CD4-positive, alpha-beta T cell (primary cell): ENCODE results near the gene PITPNM3. TPM values are rescaled to one million over a fixed set of nuclear protein-coding genes. Genes with fewer than 3 reads are reported as not detected.

Experiments
- ATAC-seq: fragments of 200-7000 bp; cut with Tn5 transposase; one replicate; pipeline ENCODE4 v1.10.0; 2022; ENCODE audit warnings: mild to moderate bottlenecking; ENCODE audit not compliant: poor library complexity
- CTCF ChIA-PET: fragments of 350-600 bp; sonication (Branson Sonifier 250); formaldehyde crosslinking; loops from one replicate; lab custom pipeline; 2021; ENCODE audit warnings: antibody characterized with exemption, inconsistent platforms; lab: Charles Lee
- POLR2A ChIA-PET: fragments of 350-600 bp; sonication (Branson Sonifier 250); formaldehyde crosslinking; loops from one replicate; lab custom pipeline; 2021; ENCODE audit warnings: antibody characterized with exemption, inconsistent platforms; lab: Charles Lee
- DNase-seq, 14 experiments: peaks; one replicate each; pipeline ENCODE4 v3.0.0-alpha.2; 2013 to 2020; ENCODE audit warnings: mixed read lengths in 2 of 14
- H3K27ac ChIP-seq, 2 donors: one replicate each; pipeline versions ENCODE4 v1.5.1 to v1.7.0; 2013; ENCODE audit warnings: low read length in 2 of 2, low read depth in 1 of 2, mild to moderate bottlenecking in 1 of 2
- H3K27me3 ChIP-seq, 2 experiments: 1 replicate in 1 of 2; 2 replicates in 1 of 2; pipeline versions ENCODE4 v1.6.1 to v1.7.0; 2013; ENCODE audit warnings: low read length in 2 of 2, control low read depth in 1 of 2, mild to moderate bottlenecking in 1 of 2, moderate library complexity in 1 of 2; ENCODE audit not compliant: insufficient read depth in 2 of 2, control insufficient read depth in 1 of 2
- H3K36me3 ChIP-seq: one replicate; pipeline ENCODE4 v1.6.1; 2013; ENCODE audit warnings: low read length, control low read depth; ENCODE audit not compliant: insufficient read depth
- H3K4me1 ChIP-seq: one replicate; pipeline ENCODE4 v1.6.1; 2013; ENCODE audit warnings: low read length, control low read depth; ENCODE audit not compliant: insufficient read depth
- H3K4me3 ChIP-seq: one replicate; pipeline ENCODE4 v1.5.1; 2013; ENCODE audit warnings: mild to moderate bottlenecking, low read length, moderate library complexity
- H3K9me3 ChIP-seq, 2 experiments: 1 replicate in 1 of 2; 2 replicates in 1 of 2; pipeline versions ENCODE4 v1.6.1 to v1.7.0; 2013; ENCODE audit warnings: low read length in 2 of 2, mild to moderate bottlenecking in 2 of 2, control low read depth in 1 of 2, moderate library complexity in 1 of 2; ENCODE audit not compliant: control insufficient read depth in 1 of 2, insufficient read depth in 1 of 2
- H3K27ac Mint-ChIP-seq: one replicate; pipeline ENCODE4 v1.8.0; 2020; ENCODE audit warnings: mixed read lengths
- H3K27me3 Mint-ChIP-seq: one replicate; pipeline ENCODE4 v1.8.0; 2021; ENCODE audit warnings: mixed read lengths
- H3K36me3 Mint-ChIP-seq: one replicate; pipeline ENCODE4 v1.8.0; 2021; ENCODE audit warnings: low read depth, mixed read lengths
- H3K4me1 Mint-ChIP-seq: one replicate; pipeline ENCODE4 v1.8.0; 2021; ENCODE audit warnings: low read depth, mixed read lengths
- H3K4me3 Mint-ChIP-seq: one replicate; pipeline ENCODE4 v1.8.0; 2020; ENCODE audit warnings: mild to moderate bottlenecking, mixed read lengths
- H3K9me3 Mint-ChIP-seq: one replicate; pipeline ENCODE4 v1.8.0; 2020; ENCODE audit warnings: mixed read lengths
- intact Hi-C, 2 experiments: fragments of 100-400 bp; cut with DNase I in 1 of 2; cut with micrococcal nuclease in 1 of 2; formaldehyde crosslinking; loops; one replicate each; pipeline versions ENCODE4 v1.15.1 to v1.9.0; 2023 to 2025; cut with DNase I, micrococcal nuclease
- total RNA-seq, 174 experiments: library from RNA in 2 of 174; stranded (reverse) in 2 of 174; gene quantifications; one replicate each; pipeline ENCODE4 v1.2.3 and lab custom pipeline; 2021 to 2026
- TF ChIP-seq, protein P1 (sequence below): fragments of 200-600 bp; IDR thresholded peaks from one replicate; pipeline ENCODE4 v1.8.0; 2022; ENCODE audit warnings: antibody characterized with exemption, mild to moderate bottlenecking

Gene PITPNM3
- total RNA-seq, 2 experiments from 2014 or later, result 0.34 to 0.41 TPM

DNA sequence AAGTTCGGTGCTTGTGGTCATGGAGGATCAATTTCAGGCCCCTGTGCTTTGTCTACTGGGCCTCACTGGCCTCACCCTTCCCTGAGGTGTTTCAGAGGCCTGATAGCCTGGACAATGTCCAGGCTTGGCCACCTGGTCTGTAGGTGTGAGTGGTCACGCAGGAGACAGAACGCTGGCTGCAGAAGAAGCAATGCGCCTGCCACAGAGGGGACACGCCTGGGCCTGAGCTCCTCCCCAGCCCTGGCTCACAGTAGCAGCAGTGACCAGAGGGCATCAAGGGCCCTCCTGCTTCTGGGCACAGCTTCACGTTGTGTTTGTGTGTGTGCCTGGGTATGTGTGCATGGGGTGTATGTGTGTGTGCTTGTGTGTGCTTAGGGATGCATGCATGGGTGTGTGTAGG, 1.9 kb upstream of the PITPNM3 start:
- Mint-ChIP-seq H3K36me3 (no peaks in the 10 kb centered on the region), H3K4me1 (peaks cover 12% of the 10 kb centered on the region), H3K9me3 (no peaks in the 10 kb centered on the region), H3K27ac (no peak overlapping the region), H3K27me3 (peaks cover 73% of the 10 kb centered on the region), H3K4me3 (no peak overlapping the region)
- peaks cover 40 to 43% of the 10 kb centered on the region in 2 experiments for H3K27me3 ChIP-seq
- ChIA-PET CTCF (no interaction called here), POLR2A (no interaction called here)
- peaks cover 0 to 13% of the 10 kb centered on the region in 2 experiments for H3K9me3 ChIP-seq
- intact Hi-C loops, result no loop called here
- ATAC-seq (no peak), DNase-seq (no peak)
- no peak overlapping the region for H3K4me3 ChIP-seq
- H3K27ac ChIP-seq, result no peak overlapping the region
- H3K4me1 ChIP-seq, result peaks cover 16% of the 10 kb centered on the region
- TF ChIP-seq, protein P1, sequence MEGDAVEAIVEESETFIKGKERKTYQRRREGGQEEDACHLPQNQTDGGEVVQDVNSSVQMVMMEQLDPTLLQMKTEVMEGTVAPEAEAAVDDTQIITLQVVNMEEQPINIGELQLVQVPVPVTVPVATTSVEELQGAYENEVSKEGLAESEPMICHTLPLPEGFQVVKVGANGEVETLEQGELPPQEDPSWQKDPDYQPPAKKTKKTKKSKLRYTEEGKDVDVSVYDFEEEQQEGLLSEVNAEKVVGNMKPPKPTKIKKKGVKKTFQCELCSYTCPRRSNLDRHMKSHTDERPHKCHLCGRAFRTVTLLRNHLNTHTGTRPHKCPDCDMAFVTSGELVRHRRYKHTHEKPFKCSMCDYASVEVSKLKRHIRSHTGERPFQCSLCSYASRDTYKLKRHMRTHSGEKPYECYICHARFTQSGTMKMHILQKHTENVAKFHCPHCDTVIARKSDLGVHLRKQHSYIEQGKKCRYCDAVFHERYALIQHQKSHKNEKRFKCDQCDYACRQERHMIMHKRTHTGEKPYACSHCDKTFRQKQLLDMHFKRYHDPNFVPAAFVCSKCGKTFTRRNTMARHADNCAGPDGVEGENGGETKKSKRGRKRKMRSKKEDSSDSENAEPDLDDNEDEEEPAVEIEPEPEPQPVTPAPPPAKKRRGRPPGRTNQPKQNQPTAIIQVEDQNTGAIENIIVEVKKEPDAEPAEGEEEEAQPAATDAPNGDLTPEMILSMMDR, result no peak
- no peaks in the 10 kb centered on the region for H3K36me3 ChIP-seq

DNA sequence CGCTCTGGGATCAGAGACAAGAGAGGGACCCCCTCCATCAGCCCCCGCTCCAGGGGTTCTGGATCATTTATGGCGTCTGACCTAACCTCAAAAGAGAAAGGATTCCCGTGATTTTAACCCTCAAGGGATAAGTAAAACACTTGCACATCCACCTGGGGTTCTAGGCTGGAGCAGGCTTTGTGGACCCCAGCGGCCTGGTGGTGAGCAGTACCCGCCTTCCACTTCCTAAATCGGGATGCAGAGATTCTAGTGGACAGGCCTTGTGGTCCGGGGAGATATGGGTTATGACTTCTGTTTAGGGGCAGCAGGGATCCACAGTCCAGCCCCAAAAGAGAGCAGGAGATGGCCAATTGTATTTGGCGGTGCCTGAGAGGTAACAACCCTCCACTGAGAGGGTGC, 684 bp upstream of the PITPNM3 start:
- Histone ChIP-seq H3K4me3 (no peak overlapping the region), H3K4me1 (peaks cover 16% of the 10 kb centered on the region), H3K9me3 (peaks cover 0 to 13% of the 10 kb centered on the region in 2 experiments), H3K36me3 (no peaks in the 10 kb centered on the region), H3K27ac (no peak overlapping the region), H3K27me3 (peaks cover 38 to 39% of the 10 kb centered on the region in 2 experiments)
- intact Hi-C loops, result no loop called here
- Mint-ChIP-seq H3K4me1 (peaks cover 12% of the 10 kb centered on the region), H3K36me3 (no peaks in the 10 kb centered on the region), H3K27me3 (peaks cover 67% of the 10 kb centered on the region), H3K4me3 (no peak overlapping the region), H3K27ac (no peak overlapping the region), H3K9me3 (no peaks in the 10 kb centered on the region)
- TF ChIP-seq, protein P1, result no peak
- ATAC-seq (no peak), DNase-seq (no peak)
- POLR2A ChIA-PET, result no interaction called here
- CTCF ChIA-PET, result no interaction called here

DNA sequence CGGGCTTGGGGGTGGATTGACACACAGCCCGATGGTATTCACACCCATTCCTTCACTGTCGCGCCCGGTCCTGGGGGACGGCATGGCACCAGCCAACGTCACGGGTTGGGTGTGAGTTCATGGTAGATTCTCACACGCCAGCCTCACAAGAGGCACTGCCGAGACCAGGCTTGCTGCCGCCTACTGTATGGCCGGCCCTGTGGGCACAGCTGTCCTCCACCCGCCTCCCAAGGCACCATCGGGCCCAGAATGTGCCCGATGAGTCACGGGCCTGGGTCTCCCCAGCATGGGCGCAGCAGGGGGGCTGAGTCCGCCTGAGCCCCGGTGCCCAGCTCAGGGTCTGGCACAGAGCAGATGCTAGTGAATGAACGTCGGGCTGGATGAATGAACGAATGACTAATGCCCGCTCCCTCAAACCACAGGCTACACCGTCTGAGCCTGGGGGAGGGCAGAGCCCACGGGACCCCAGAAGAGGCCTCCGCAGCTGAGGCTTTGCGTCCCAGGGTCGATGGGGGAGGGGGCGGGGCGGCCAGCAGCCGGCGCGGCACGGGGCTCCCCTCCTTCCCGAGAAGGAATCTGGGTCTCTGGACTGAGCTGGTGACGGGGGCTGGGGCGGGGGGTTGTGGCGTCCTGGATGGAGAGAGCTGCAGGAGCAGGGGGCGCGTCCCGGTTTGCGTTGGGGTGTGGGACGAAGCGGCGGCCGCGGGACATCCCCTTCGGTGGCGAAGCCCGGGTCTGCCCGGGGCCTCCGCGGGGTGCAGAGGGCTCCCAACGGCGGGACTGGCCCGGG, 829 bp downstream of the PITPNM3 start:
- Mint-ChIP-seq H3K27ac (no peak overlapping the region), H3K4me1 (peaks cover 12% of the 10 kb centered on the region), H3K4me3 (peak overlapping the region; percentile 74), H3K36me3 (no peaks in the 10 kb centered on the region), H3K27me3 (peaks cover 66% of the 10 kb centered on the region), H3K9me3 (no peaks in the 10 kb centered on the region)
- Histone ChIP-seq H3K27me3 (peaks cover 34 to 39% of the 10 kb centered on the region in 2 experiments), H3K36me3 (no peaks in the 10 kb centered on the region), H3K9me3 (peaks cover 0 to 13% of the 10 kb centered on the region in 2 experiments), H3K4me3 (peak overlapping the region; percentile 14), H3K27ac (no peak overlapping the region), H3K4me1 (peaks cover 16% of the 10 kb centered on the region)
- ChIA-PET CTCF (no interaction called here), POLR2A (no interaction called here)
- peak; percentile 43 for ATAC-seq
- DNase-seq, result peak in 2 of 14 experiments; percentile 16 to 28
- intact Hi-C loops, result no loop called here
- TF ChIP-seq, protein P1, result no peak
